Loucy (cell line): ENCODE measurements around the gene DNAH17.

Source experiments
- H2AFZ ChIP-seq: fragments of 200-600 bp; sonication (generic); 2 replicates; pipeline ENCODE4 v1.6.0; 2016; ENCODE audit warnings: antibody characterized with exemption, mild to moderate bottlenecking, low read length, moderate library complexity
- H3F3A ChIP-seq: fragments of 200-600 bp; 2 replicates; pipeline ENCODE4 v1.6.0; 2016; ENCODE audit warnings: antibody characterized with exemption, low read depth, mild to moderate bottlenecking
- H3K27me3 ChIP-seq: fragments of 200-600 bp; sonication (generic); 2 replicates; pipeline ENCODE4 v1.6.1; 2014; ENCODE audit warnings: low read length, mild to moderate bottlenecking; ENCODE audit not compliant: insufficient read depth, poor library complexity, severe bottlenecking
- H3K36me3 ChIP-seq: fragments of 200-600 bp; sonication (generic); 2 replicates; pipeline ENCODE4 v1.6.1; 2016; ENCODE audit warnings: low read length; ENCODE audit not compliant: insufficient read depth
- H3K4me1 ChIP-seq: fragments of 200-600 bp; sonication (generic); 2 replicates; pipeline ENCODE4 v1.5.1; 2014; ENCODE audit warnings: low read length, mild to moderate bottlenecking; ENCODE audit not compliant: insufficient read depth, poor library complexity, severe bottlenecking
- H3K4me2 ChIP-seq: fragments of 200-600 bp; sonication (generic); 2 replicates; pipeline ENCODE4 v1.6.0; 2014; ENCODE audit warnings: antibody characterized with exemption, low read length, low read depth, mild to moderate bottlenecking; ENCODE audit not compliant: poor library complexity, severe bottlenecking
- H3K4me3 ChIP-seq: fragments of 200-600 bp; sonication (generic); 2 replicates; pipeline ENCODE4 v1.5.1; 2014; ENCODE audit warnings: low read length, mild to moderate bottlenecking, mixed read lengths; ENCODE audit not compliant: poor library complexity, severe bottlenecking
- H3K79me2 ChIP-seq: fragments of 200-600 bp; sonication (generic); 2 replicates; pipeline ENCODE4 v1.6.1; 2014; ENCODE audit warnings: low read length; ENCODE audit not compliant: insufficient read depth
- H3K9ac ChIP-seq: fragments of 200-600 bp; sonication (generic); 2 replicates; pipeline ENCODE4 v1.6.0; 2014; ENCODE audit warnings: mild to moderate bottlenecking, low read depth, low read length, moderate library complexity; ENCODE audit not compliant: poor library complexity, severe bottlenecking
- H3K9me2 ChIP-seq: fragments of 200-600 bp; sonication (generic); replicated peaks from 2 replicates; pipeline ENCODE4 v1.6.1; 2016; ENCODE audit warnings: low read depth, low read length, mixed read lengths
- H3K9me3 ChIP-seq: fragments of 200-600 bp; sonication (generic); 2 replicates; pipeline ENCODE4 v1.6.1; 2014; ENCODE audit warnings: mild to moderate bottlenecking, antibody characterized with exemption, low read length, low read depth; ENCODE audit not compliant: insufficient read depth
- H4K20me1 ChIP-seq: fragments of 200-600 bp; sonication (generic); 2 replicates; pipeline ENCODE4 v1.6.0; 2014; ENCODE audit warnings: antibody characterized with exemption, low read length, mild to moderate bottlenecking; ENCODE audit not compliant: insufficient read depth, poor library complexity, severe bottlenecking
- EZH2phosphoT487 ChIP-seq: fragments of 200-600 bp; IDR thresholded peaks from 2 replicates; pipeline ENCODE4 v1.6.1; 2018; ENCODE audit warnings: antibody characterized with exemption, mild to moderate bottlenecking, moderate library complexity, borderline replicate concordance
- TF ChIP-seq, protein P1 (sequence below): fragments of 200-600 bp; sonication (generic); conservative IDR thresholded peaks from 2 replicates; pipeline ENCODE4 v1.5.1; 2014; ENCODE audit warnings: mild to moderate bottlenecking, antibody characterized with exemption, low read length

DNAH17 gene

GRCh38 chr17:78376161-78376560, 201.0 kb downstream of the DNAH17 start:
- peaks cover 7% of the 10 kb centered on the region for H3F3A ChIP-seq
- H3K4me2 ChIP-seq, result no peak overlapping the region
- no peak for TF ChIP-seq EZH2phosphoT487
- TF ChIP-seq, protein P1, sequence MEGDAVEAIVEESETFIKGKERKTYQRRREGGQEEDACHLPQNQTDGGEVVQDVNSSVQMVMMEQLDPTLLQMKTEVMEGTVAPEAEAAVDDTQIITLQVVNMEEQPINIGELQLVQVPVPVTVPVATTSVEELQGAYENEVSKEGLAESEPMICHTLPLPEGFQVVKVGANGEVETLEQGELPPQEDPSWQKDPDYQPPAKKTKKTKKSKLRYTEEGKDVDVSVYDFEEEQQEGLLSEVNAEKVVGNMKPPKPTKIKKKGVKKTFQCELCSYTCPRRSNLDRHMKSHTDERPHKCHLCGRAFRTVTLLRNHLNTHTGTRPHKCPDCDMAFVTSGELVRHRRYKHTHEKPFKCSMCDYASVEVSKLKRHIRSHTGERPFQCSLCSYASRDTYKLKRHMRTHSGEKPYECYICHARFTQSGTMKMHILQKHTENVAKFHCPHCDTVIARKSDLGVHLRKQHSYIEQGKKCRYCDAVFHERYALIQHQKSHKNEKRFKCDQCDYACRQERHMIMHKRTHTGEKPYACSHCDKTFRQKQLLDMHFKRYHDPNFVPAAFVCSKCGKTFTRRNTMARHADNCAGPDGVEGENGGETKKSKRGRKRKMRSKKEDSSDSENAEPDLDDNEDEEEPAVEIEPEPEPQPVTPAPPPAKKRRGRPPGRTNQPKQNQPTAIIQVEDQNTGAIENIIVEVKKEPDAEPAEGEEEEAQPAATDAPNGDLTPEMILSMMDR, result no peak

GRCh38 chr17:78375401-78376151, 201.6 kb downstream of the DNAH17 start:
- Histone ChIP-seq H3K4me1 (peaks cover 25% of the 10 kb centered on the region), H2AFZ (no peak overlapping the region; the same call in 1 of the 2 replicates), H3K9ac (no peak overlapping the region), H4K20me1 (peaks cover 7% of the 10 kb centered on the region), H3K9me3 (no peaks in the 10 kb centered on the region), H3K4me2 (no peak overlapping the region), H3K4me3 (no peak overlapping the region), H3K9me2 (no peaks in the 10 kb centered on the region), H3K27me3 (no peaks in the 10 kb centered on the region), H3K79me2 (peaks cover 27% of the 10 kb centered on the region), H3K36me3 (no peaks in the 10 kb centered on the region), H3F3A (peaks cover 4% of the 10 kb centered on the region; the same call in 1 of the 2 replicates)
- TF ChIP-seq EZH2phosphoT487, result no peak
- TF ChIP-seq, protein P1, result no peak

More at GRCh38 chr17:78376161-78376560, 201.0 kb downstream of the DNAH17 start:
- peaks cover 7% of the 10 kb centered on the region for H4K20me1 ChIP-seq
- no peaks in the 10 kb centered on the region for H3K9me2 ChIP-seq
- peaks cover 33% of the 10 kb centered on the region for H3K79me2 ChIP-seq
- H3K27me3 ChIP-seq, result no peaks in the 10 kb centered on the region
- H3K4me1 ChIP-seq, result peaks cover 31% of the 10 kb centered on the region
- H3K4me3 ChIP-seq, result no peak overlapping the region
- no peak overlapping the region for H3K9ac ChIP-seq
- no peaks in the 10 kb centered on the region for H3K9me3 ChIP-seq
- no peaks in the 10 kb centered on the region for H3K36me3 ChIP-seq
- no peak overlapping the region for H2AFZ ChIP-seq

- H3K4me2 ChIP-seq, result no peak overlapping the region
- no peaks in the 10 kb centered on the region for H3F3A ChIP-seq
- H3K4me1 ChIP-seq, result peaks cover 17% of the 10 kb centered on the region
- no peaks in the 10 kb centered on the region for H3K9me2 ChIP-seq
- H3K9me3 ChIP-seq, result no peaks in the 10 kb centered on the region
- TF ChIP-seq, protein P1, result no peak
- TF ChIP-seq EZH2phosphoT487, result no peak
- peaks cover 7% of the 10 kb centered on the region for H4K20me1 ChIP-seq
- H3K79me2 ChIP-seq, result peaks cover 18% of the 10 kb centered on the region
- H2AFZ ChIP-seq, result no peak overlapping the region
- no peaks in the 10 kb centered on the region for H3K36me3 ChIP-seq
- no peak overlapping the region for H3K4me3 ChIP-seq
- H3K9ac ChIP-seq, result no peak overlapping the region
- H3K27me3 ChIP-seq, result no peaks in the 10 kb centered on the region
These were observed 202.4 kb downstream of the DNAH17 start for GRCh38 chr17:78374631-78375274.
